Activated CD8-positive, alpha-beta memory T cell treated with anti-CD3 and anti-CD28 coated beads, Interleukin-2, amount 50 U/mL, for 4 hours (primary cell): ENCODE data around the gene SPTBN1.
"Not testable (repeated sequence)": the region's sequence is repeated elsewhere in the genome, so short reads cannot be mapped to it uniquely, and the experiment has no call there.

Source experiments
- DNase-seq: peaks from one replicate; pipeline ENCODE4 v3.0.0-alpha.2; 2020

The SPTBN1 gene

DNA sequence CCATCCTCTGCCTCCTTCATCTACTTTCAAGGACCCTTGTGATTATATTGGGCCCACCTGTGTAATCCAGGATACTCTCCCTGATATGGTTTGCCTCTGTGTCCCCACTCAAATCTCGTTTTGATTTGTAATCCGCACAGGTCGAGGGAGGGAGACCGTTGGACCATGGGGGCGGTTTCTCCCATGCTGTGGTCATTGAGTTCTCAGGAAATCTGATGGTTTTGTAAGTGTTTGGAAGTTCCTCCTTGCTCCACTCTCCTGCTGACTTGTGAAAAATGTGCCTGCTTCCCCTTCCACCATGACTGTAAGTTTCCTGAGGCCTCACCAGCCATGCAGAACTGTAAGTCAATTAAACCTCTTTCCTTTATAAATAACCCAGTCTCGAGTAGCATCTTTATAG lies 225.3 kb downstream of the SPTBN1 start:
- DNase-seq, result no peak

DNA sequence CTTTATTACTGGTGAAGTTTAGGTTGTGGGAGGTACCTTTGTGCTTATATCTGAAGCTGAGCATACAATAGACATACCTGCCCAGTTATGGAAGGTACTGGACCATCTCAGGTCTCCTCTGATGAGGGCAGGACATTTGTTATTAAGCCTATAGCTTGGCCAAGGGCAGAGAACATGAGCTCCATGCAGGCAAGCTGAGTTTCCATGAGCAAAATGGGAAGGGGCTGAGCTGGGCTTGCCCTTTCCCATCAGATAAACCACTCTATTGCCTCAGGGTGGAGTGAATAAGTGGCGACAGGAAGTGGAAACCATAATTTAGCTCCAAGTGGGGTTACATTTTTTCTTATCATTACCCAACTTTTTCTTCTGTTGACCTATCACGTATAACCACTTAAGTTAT lies 227.5 kb downstream of the SPTBN1 start:
- no peak for DNase-seq

DNA sequence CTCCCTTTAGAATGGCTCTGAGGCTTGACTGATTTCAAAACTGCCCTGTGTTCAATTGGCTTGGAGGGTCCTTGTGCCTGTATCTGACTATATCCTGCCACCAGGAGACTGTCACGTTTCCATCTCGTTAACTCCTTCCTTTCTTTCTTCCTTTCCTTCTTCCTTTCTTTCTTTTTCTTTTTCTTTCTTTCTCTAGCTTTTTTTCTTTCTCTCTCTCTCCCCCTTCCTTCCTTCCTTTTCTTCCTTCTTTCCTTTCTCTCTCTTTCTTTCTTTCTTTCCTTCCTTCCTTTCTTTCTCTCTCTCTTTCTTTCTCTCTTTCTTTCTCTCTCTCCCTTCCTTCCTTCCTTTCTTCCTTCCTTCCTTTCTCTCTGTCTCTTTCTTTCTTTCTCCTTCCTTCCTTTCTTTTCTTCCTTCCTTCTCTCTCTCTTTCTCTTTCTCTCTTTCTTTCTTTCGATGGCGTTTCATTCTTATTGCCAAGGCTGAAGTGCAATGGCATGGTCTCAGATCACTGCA lies 229.2 kb downstream of the SPTBN1 start:
- no peak for DNase-seq

DNA sequence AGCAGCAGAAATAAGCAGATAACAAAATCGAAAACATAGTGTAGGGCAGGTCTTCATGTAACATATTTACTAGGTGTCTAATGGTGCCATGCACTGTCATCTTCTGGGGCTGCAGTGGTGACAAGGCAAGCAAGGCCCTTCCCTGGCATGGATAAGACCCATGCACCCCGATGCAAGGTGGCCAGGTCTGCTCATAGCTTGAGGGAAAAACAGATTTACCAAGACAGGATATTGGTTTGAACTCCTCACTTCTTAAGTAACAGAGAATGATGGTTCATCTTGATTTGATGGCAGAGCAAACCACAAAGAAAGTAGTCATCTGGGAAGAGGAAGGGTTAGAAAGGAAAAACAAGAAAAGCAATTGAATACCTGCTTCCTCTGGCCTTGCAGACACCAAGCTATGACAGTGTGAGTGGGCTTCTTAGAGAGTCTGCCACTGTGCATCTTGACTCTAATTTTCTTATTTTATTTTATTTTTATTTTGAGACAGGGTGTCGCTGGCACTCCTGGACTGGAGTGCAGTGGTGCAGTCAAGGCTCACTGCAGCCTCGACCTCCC lies 231.5 kb downstream of the SPTBN1 start:
- no peak for DNase-seq

DNA sequence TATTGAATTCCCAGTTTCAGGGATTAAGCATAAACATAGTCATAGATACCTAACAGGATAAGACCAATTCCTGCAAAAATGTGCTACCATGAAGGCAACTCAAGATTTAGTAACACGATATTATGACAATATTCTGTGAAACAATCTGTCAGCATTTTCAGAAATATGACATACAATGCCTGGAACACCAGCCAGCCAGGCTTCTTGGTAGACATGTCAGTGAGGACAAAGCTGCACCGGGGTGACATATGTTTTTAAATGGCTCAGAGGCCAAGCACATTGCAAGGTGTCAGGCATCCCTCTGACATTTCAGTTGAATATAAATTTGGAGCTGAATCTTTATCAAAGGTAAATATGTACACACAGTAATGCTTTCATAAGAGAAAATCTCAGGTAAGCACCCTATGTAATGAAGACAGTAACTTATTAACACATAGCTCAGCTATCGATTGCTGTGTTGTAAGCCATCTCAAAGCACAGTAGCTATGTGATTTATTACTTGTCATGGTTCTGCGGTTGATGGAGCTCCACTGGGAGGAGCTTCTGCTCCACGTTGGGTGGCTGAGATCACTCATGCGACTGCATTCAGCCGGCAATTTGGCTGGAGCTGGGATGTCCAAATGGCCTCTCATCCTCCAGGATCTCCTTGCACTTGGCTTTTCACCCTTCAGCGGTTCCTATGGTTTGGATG lies 235.5 kb downstream of the SPTBN1 start:
- DNase-seq, result no peak

DNA sequence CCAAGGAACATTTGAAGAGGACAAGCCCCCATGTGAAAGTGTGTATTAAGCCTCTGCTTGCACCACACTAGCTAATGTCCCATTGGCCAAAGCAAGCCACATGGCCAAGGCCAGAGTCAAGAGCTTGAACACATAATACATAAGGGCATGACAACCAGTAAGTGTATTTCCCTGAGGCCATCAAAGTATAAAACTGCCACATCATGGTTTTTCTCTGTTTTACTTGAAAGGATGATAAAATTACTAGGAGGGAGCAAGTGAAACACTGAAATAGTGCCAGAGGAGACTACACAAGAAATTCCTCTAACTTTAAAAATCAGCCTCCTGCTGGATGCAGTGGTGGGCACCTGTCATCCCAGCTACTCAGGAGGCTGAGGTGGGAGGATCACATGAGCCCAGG lies 236.4 kb downstream of the SPTBN1 start:
- DNase-seq, result no peak

DNA sequence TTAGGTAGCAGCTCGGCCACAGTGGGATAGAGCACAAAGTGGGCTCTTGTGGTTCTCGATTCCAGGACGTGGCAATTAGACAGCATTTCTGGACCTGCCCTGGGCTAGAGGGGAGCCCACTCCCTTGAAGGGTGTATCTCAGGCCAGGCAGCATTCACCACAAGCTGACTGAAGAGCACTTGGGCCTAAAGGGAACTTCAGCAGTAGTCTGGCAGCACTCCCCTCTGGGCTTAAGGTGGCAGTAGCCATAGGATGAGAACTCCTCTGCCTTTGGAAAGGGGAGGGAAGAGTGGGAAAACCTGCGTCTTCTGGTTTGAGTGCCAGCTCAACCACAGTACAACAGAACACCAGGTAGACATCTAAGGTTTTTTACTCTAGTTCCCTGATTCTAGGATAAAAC lies 239.3 kb downstream of the SPTBN1 start:
- DNase-seq, result no peak

DNA sequence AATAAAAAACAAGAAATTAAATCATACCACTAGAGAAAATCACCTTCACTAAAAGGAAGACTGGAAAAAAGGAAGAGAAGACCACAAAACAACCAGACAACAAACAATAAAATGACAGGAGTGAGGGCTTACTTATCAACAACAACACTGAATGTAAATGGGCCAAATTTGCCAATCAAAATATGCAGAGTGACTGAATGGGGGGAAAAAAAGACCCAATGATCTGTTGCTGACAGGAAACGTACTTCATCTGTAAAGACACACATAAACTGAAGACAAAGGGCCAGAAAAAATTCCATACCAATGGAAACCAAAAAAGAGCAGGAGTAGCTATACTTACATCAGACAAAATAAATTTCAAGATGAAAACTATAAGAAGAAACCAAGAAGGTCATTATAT lies 241.8 kb downstream of the SPTBN1 start:
- no peak for DNase-seq

DNA sequence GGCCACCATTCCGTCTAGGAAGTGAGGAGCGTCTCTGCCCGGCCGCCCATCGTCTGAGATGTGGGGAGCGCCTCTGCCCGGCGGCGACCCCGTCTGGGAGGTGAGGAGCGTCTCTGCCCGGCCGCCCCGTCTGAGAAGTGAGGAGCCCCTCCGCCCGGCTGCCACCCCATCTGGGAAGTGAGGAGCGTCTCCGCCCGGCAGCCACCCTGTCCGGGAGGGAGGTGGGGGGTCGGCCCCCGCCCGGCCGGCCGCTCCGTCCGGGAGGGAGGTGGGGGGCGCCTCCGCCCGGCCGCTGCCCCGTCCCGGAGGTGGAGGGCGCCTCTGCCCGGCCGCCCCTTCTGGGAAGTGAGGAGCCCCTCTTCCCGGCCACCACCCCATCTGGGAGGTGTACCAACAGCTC lies 242.8 kb downstream of the SPTBN1 start:
- not testable (repeated sequence) for DNase-seq

DNA sequence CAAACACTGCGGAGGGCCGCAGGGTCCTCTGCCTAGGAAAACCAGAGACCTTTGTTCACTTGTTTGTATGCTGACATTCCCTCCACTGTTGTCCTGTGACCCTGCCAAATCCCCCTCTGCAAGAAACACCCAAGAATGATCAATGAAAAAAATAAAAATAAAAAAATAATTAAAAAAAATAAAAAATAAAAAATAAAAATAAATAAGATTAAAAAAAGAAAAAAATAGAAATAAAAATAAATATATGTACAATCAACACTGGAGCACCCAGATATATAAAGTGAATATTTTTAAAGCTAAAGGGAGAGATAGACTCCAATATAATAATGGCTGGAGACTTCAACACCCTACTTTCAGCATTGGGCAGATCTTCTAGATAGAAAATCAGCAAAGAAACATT lies 243.5 kb downstream of the SPTBN1 start:
- no peak for DNase-seq

DNA sequence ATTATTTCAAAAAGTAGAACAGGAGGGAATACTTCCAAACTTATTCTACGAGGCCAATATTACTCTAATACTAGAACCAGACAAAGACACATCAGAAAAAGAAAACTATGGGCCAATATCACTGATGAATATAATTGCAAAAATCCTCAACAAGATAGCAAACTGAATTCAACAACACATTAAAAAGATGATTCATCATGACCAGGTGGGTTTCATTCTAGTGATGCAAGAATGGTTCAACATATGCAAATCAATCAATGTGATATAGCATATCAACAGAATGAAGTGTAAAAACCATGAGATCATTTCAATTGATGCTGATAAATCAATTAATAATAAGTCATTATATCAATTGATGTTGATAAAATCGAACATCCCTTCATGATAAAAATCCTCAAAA lies 244.9 kb downstream of the SPTBN1 start:
- no peak for DNase-seq

DNA sequence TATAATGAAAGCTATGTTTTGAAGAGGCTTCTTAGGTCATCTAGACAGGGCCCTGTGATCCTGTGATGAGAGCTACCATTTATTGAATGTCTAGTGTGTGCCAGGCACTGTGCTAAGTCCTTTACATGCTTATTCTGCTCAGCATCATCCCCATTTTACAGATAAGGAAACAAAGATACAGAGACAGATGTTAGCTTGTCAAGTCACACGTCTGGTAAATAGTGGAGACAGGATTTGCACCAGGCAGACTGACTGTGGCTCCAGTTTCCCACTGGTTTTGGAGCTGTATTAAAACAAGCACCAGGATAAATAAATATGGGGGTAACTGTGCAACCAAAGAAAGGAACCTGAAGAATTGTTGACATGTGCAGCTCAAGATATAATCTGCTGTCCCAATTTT lies 248.1 kb downstream of the SPTBN1 start:
- no peak for DNase-seq

DNA sequence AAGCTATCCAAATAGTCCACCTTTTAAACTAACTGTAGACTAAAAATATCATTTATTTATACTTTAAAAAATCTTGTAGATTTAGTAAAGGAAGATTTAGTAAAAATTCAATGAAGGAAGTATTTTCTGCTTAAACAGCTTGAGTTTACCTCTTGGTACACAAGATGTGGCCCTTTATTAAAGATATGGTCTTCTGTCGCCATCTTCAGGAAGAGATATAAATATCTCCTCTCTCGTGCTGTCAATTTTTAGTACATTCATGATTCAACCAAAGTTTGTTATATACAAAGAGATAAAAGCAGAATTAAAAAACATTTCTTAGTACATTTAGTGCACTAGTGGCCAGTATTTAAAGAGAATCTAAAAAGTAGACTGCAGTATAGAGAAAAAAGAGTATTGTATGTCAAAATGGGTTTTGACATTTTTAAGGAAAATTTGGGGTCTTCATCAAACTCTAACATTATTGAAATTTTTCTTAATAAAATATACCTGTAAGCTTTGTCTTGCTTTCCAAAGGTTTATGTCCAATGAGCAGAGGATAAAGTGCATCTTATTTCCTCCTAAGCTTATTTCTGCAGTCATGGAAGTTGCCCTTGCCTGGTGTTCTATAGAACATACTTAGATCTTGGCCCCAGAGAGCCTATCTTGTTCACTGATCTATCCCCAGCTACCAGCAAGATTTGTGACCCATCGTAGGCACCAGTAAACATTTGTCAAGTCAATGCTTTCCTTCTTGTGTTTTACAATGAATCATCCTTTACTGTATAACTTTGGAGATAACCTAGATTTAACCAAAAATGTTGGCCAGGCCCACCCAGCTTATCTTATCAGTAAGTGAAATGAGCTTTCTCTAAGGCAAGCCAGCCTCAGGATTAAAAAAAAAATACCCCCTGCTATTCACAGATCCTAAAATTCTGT lies 248.8 kb downstream of the SPTBN1 start:
- no peak for DNase-seq

DNA sequence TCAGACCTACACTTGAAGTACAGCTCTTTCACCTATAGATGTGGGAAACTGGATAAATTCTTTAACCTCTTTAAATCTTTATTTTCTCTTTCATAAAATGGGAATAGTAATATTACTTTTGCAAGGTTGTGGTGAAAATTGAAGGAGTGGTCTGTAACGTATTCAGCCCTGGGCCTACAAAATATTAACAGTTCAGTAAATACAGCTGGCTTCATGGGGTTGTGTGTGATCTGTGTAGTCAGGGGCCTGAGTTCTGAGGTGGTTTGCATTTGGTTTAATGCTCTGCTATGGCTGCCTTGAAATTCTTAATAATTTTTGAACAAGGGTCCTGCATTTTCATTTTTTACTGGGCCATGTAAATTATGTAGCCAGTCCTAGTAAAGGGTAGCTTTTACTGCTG lies 250.5 kb downstream of the SPTBN1 start:
- DNase-seq, result no peak

DNA sequence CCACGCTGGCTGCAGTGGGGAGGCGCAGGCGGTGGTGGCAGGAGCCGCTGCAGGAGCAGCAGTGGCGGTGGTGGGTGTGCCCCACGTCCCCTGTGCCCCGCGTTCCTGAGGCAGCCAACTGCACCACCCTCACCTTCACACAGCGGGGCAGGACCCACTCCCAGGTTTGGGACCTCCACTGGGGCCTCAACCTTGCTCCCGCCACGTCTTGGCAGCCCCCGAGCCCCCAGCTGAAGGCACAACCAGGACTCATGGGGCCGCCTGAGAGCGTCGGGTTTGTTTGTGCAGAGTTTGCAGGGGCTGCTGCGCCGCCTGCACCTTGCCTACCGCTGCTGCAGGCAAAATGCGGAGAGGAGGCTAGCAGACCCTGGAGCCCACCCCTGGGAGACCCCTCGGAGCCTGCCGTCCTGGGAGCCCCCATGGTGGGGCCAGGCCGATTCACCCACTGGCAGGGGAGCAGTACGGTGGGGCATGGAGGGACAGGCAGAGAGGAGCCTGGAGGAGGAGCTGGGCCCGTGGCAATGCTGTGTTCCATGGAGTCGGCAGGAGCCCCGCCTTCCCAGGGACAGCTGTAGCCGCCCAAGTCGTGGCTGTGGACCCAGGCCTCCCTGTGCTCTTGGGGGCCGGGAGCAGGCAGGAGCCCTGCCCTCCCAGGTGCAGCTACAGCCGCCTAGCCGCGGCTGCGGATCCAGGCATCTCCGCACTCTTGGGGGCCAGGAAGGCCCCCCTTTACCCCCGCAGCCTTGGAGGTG lies 252.6 kb downstream of the SPTBN1 start:
- DNase-seq, result no peak

DNA sequence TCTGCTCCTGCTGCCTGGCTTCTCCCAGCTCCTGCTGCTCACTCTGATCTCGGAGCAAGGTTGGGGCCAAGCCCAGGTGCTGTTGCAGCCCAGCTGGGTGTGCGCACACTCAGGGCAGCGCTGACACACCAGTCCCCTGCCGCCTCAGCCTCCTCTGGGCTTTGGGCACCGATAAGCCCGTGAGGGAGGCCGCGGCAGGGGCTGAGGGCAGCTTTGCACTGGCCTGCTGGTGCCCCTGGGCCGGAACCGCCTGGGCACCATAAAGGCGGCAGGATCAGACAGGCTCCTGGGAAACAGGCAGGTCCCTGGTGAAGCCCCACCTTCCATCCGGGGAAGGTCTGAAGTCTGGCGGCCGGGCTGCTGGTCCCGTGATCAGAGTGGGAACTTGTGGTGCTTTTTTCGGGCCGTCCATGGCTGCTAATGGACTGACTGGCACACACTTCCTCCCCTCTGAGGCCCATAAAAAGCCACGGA lies 253.2 kb downstream of the SPTBN1 start:
- no peak for DNase-seq

DNA sequence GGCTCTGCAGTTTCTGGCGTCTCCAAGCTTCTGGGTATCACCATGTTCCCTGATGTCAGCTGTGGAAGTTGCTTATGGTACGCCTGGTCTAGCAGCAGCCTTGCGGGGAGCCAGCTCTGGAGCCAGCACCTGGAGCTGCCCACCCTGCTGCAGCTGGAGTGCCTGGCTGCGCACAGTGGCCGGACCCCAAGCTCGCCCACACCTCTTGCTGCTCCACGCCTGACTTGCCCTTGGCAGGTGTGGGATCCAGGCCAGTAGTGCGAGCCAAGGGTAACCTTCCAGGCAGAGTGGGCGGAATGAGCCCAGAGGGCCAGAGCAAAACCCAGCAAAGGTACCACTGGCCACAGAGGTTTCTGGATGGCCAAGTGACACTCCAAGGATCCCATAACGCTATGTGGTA lies 254.1 kb downstream of the SPTBN1 start:
- DNase-seq, result no peak

DNA sequence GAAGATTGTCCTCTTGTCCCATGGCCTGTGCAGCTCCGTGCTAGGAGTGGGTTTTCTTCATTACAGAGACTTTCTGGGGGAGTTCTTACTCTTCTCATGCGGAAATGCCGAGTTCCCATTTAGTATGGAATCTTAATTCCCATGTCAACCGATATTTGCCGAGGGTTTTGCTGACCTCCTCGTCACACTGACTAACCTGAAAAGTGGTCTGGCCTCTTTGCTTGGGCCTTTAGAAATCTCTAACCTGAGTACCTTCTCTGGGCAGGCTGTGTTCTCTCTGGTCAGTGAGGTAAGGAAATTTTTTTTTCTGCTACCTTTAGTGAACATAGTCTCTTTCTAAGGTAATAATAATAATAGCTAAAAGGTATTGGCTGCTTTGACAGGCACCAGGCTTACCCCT lies 256.4 kb downstream of the SPTBN1 start:
- DNase-seq, result no peak

DNA sequence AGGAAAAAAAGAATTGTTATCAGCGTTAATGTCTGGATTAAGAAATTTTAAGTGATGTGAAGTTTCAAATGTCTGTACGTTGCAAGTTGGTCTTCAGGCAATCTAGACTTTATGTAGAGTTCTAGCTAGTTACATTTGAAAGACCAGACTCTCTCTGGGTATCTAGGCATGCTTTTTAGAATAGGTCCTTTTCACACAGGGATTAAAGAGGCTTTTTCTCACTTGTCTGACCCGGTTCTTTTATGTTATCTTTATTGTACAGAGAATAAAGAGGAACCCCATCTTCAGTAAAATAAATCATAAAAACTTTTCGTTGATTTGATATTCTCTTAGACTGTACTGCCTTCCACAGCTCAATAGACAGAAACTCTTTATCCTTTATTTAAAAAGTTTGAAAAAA lies 258.9 kb downstream of the SPTBN1 start:
- no peak for DNase-seq

DNA sequence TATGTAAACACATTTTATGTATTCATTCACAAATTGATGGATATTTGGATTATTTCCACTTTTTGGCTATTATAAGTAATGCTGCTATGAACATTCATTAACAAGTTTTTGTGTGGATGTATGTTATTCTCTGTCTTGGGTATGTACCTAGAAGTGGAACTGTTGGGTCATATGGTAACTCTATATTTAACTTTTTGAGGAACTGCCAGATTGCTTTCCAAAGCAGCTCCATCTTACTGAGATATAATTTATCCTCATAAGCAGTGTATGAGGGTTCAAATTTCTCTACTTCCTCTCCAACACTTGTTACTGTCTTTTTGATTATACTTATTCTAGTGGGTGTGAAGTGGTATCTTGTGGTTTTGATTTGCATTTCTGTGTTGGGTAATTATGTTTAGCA lies 260.2 kb downstream of the SPTBN1 start:
- DNase-seq, result no peak

DNA sequence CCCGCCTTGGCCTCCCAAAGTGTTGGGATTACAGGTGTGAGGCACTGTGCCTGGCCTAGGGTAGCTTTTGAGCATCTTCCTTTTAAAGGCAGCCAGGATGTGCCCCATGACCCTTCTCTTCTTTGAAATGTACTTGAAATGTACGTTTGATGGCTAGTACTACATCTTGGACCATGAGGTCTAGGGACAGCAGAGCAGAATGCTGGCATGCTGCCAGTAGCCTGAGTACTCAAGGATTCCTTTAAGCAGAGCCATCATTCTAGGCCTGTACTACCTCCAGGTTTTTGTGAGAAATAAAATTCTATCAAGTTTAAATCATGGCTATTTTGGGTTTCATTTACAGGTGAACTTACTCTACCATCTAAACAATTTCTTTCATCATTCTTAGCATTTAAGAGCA lies 264.4 kb downstream of the SPTBN1 start:
- DNase-seq, result no peak
